ENCODE data around the gene MFNG.

GRCh38 chr22:37529652-37530345, 43.6 kb upstream of the MFNG start:
- TF ChIP-seq POLR2A (IDR thresholded peaks at IDR 0.05): no peak
- TF ChIP-seq, protein P1, sequence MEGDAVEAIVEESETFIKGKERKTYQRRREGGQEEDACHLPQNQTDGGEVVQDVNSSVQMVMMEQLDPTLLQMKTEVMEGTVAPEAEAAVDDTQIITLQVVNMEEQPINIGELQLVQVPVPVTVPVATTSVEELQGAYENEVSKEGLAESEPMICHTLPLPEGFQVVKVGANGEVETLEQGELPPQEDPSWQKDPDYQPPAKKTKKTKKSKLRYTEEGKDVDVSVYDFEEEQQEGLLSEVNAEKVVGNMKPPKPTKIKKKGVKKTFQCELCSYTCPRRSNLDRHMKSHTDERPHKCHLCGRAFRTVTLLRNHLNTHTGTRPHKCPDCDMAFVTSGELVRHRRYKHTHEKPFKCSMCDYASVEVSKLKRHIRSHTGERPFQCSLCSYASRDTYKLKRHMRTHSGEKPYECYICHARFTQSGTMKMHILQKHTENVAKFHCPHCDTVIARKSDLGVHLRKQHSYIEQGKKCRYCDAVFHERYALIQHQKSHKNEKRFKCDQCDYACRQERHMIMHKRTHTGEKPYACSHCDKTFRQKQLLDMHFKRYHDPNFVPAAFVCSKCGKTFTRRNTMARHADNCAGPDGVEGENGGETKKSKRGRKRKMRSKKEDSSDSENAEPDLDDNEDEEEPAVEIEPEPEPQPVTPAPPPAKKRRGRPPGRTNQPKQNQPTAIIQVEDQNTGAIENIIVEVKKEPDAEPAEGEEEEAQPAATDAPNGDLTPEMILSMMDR (IDR thresholded peaks at IDR 0.05): peak in 1 of 6 experiments; percentile 1
